Upper lobe of left lung (tissue), 6 donors: ENCODE data around the gene TAAR2. TPM values are rescaled to one million over a fixed set of nuclear protein-coding genes. Genes with fewer than 3 reads are reported as not detected.

Experiments used
- ATAC-seq, 2 donors: fragments of 200-7000 bp; cut with Tn5 transposase; one replicate each; pipeline ENCODE4 v1.9.1; 2022; ENCODE audit warnings: mild to moderate bottlenecking in 2 of 2, moderate library complexity in 2 of 2; ENCODE audit not compliant: low FRiP score in 2 of 2
- DNase-seq, 2 donors: peaks; one replicate each; pipeline ENCODE4 v3.0.0-alpha.2; 2019 to 2020
- H3K27ac ChIP-seq, 4 donors: fragments of 200-600 bp; sonication (generic); one replicate each; pipeline ENCODE4 v1.5.1; 2016 to 2019
- H3K27me3 ChIP-seq, 4 donors: fragments of 200-600 bp; sonication (generic); one replicate each; pipeline ENCODE4 v1.5.1; 2017 to 2019
- H3K36me3 ChIP-seq, 4 donors: fragments of 200-600 bp; sonication (generic); one replicate each; pipeline ENCODE4 v1.5.1; 2016 to 2019
- H3K4me1 ChIP-seq, 4 donors: fragments of 200-600 bp; sonication (generic); one replicate each; pipeline ENCODE4 v1.5.1; 2018 to 2019
- H3K4me3 ChIP-seq, 4 donors: fragments of 200-600 bp; sonication (generic); one replicate each; pipeline ENCODE4 v1.5.1; 2017 to 2019; ENCODE audit warnings: mild to moderate bottlenecking in 2 of 4, moderate library complexity in 1 of 4
- H3K9me3 ChIP-seq, 4 donors: fragments of 200-600 bp; sonication (generic); one replicate each; pipeline ENCODE4 v1.5.1; 2018 to 2019
- CTCF ChIP-seq, 6 experiments: fragments of 450-650 bp in 4 of 6; fragments of 200-600 bp in 2 of 6; sonication (generic) in 2 of 6; IDR thresholded peaks; one replicate each; pipeline ENCODE4 v1.5.1; 2016 to 2019; ENCODE audit warnings: antibody characterized with exemption in 6 of 6
- EP300 ChIP-seq, 4 donors: sonication (generic); formaldehyde crosslinking; IDR thresholded peaks; one replicate each; pipeline ENCODE4 v1.5.1; 2017; ENCODE audit warnings: antibody characterized with exemption in 4 of 4, control low read depth in 2 of 4
- POLR2A ChIP-seq, 4 donors: fragments of 450-650 bp; IDR thresholded peaks; one replicate each; pipeline ENCODE4 v1.5.1; 2016 to 2017; ENCODE audit warnings: antibody characterized with exemption in 4 of 4, mild to moderate bottlenecking in 2 of 4
- POLR2AphosphoS5 ChIP-seq, 2 donors: sonication (generic); formaldehyde crosslinking; IDR thresholded peaks; one replicate each; pipeline ENCODE4 v1.5.1; 2017; ENCODE audit warnings: antibody characterized with exemption in 2 of 2
- WGBS, 2 donors: methylation state at CpG; one replicate each; pipeline ENCODE4 v1.1.5; 2017 to 2018; 5-methylcytosine and 5-hydroxymethylcytosine counted together
- total RNA-seq, 6 donors: library from RNA; depleted of rRNA in 4 of 6; stranded (reverse); fragments of >200 nt in 4 of 6; gene quantifications; one replicate each; pipeline versions ENCODE4 v1.1.0 to v1.2.1, GENCODE V29; 2016 to 2021
- donor health status: DM: no; HTN: no; CAD: no; lungs with moderate emphysema.
- donor health status: DM: no; HTN: yes; CAD: no; lungs with severe emphysema.

TAAR2 gene
- total RNA-seq, 6 donors from 2014 or later, result not detected

- DNase-seq (no peak), ATAC-seq (no peak)
- H3K9me3 ChIP-seq, result no peaks in the 10 kb centered on the region
- no peak overlapping the region for H3K4me3 ChIP-seq
- no peaks in the 10 kb centered on the region for H3K27me3 ChIP-seq
- H3K27ac ChIP-seq, result no peak overlapping the region
- H3K36me3 ChIP-seq, result no peaks in the 10 kb centered on the region
- no peak for TF ChIP-seq EP300 (IDR thresholded peaks at IDR 0.05)
- TF ChIP-seq POLR2AphosphoS5 (IDR thresholded peaks at IDR 0.05), result no peak
- TF ChIP-seq POLR2A (IDR thresholded peaks at IDR 0.05), result no peak
- no peak for TF ChIP-seq CTCF (IDR thresholded peaks at IDR 0.05)
- 60 to 77% methylated on average over 6 of the region's 6 CpGs for WGBS, 2 donors
- H3K4me1 ChIP-seq, result no peaks in the 10 kb centered on the region
These were observed 55.5 kb downstream of the TAAR2 start for GRCh38 chr6:132568611-132569010.

GRCh38 chr6:132567566-132567965 lies 56.5 kb downstream of the TAAR2 start:
- H3K27me3 ChIP-seq, result no peaks in the 10 kb centered on the region
- ATAC-seq, result no peak
- H3K27ac ChIP-seq, result no peak overlapping the region
- H3K9me3 ChIP-seq, result no peaks in the 10 kb centered on the region
- no peak for DNase-seq
- TF ChIP-seq POLR2A (IDR thresholded peaks at IDR 0.05) (no peak), CTCF (IDR thresholded peaks at IDR 0.05) (no peak), EP300 (IDR thresholded peaks at IDR 0.05) (no peak), POLR2AphosphoS5 (IDR thresholded peaks at IDR 0.05) (no peak)
- H3K36me3 ChIP-seq, result no peaks in the 10 kb centered on the region
- H3K4me3 ChIP-seq, result no peak overlapping the region
- no peaks in the 10 kb centered on the region for H3K4me1 ChIP-seq
- 71 to 82% methylated on average over 1 of the region's 1 CpG for WGBS, 2 donors

Other genes with a start within 250 kb of the TAAR2 start
- 10 to 100 TPM in 4 of 6 donors, 1 to 10 TPM in 2; 3.5 to 24.4 (median 11.0) TPM for gene MOXD1, start 222.8 kb downstream of the TAAR2 start, total RNA-seq
- gene STX7, start 111.2 kb downstream of the TAAR2 start, total RNA-seq, result 10 to 100 TPM; 23.2 to 86.6 (median 44.8) TPM
- not detected for gene TAAR9, start 86.0 kb downstream of the TAAR2 start, total RNA-seq
- not detected for gene TAAR8, start 71.6 kb downstream of the TAAR2 start, total RNA-seq
- not detected for gene TAAR6, start 54.0 kb downstream of the TAAR2 start, total RNA-seq
- not detected for gene TAAR5, start 34.5 kb downstream of the TAAR2 start, total RNA-seq
- not detected for gene TAAR1, start 34.9 kb upstream of the TAAR2 start, total RNA-seq
- gene VNN1, start 89.8 kb upstream of the TAAR2 start, total RNA-seq, result 1 to 10 TPM in 5 of 6 donors, under 1 TPM in 1; 0.67 to 9.4 (median 4.7) TPM
- 10 to 100 TPM in 5 of 6 donors, 1 to 10 TPM in 1; 5.2 to 29.3 (median 16.9) TPM for gene VNN2, start 133.6 kb upstream of the TAAR2 start, total RNA-seq
- 10 to 100 TPM in 1 of 6 donors, 1 to 10 TPM in 5; 3.6 to 12.0 (median 6.2) TPM for gene SLC18B1, start 174.4 kb upstream of the TAAR2 start, total RNA-seq
- gene RPS12, start 190.3 kb upstream of the TAAR2 start, total RNA-seq, result 1,000 to 10,000 TPM in 2 of 6 donors, 100 to 1,000 TPM in 4; 352 to 1,509 (median 888) TPM